ENCODE data around the gene MKRN3.

- TF ChIP-seq SUZ12 (IDR thresholded peaks at IDR 0.05; ENCODE audit: extremely low read depth, insufficient read depth, insufficient read length) = no peak
- TF ChIP-seq YY1 (IDR thresholded peaks at IDR 0.05; ENCODE audit: insufficient read depth, insufficient read length) = no peak
These were observed 13.2 kb downstream of the MKRN3 start for GRCh38 chr15:23578521-23579150.
